Measurements from ENCODE around the gene RIPK3. TPM values are rescaled to one million over a fixed set of nuclear protein-coding genes. Genes with fewer than 3 reads are reported as not detected.

The RIPK3 gene
- total and polyA plus RNA-seq, 2 of the 8 experiments (the other 6 are each of a cell fraction or from before 2014, with no cell fraction given) = 0.24 to 0.39 TPM

DNA sequence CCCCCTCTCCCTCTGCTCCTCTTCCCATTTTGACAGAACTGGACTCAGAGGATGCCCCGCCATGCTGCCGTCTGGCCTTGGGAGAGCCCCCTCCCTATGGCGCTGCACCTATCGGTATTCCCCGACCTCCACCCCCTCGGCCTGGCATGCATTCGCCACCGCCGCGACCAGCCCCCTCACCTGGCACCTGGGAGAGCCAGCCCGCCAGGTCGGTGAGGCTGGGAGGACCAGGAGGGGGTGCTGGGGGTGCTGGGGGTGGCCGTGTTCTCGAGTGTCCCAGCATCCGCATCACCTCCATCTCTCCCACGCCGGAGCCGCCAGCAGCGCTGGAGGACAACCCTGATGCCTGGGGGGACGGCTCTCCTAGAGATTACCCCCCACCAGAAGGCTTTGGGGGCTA, 29.7 kb upstream of the RIPK3 start:
- H3K4ac ChIP-seq (replicated peaks; ENCODE audit: insufficient read length, low read depth, low read length) = no peak overlapping the region
- H3K4me2 ChIP-seq (ENCODE audit: insufficient read depth in 1 of 2, low read depth in 2 of 2, low read length in 2 of 2) = peak overlapping the region; percentile 76 to 82
- peaks cover 0 to 10% (median 7%) of the 10 kb centered on the region in 4 experiments; a peak in 6 of 7 replicates for H3K4me1 ChIP-seq (replicated peaks in 1 of 4; ENCODE audit: control insufficient read depth in 3 of 4, insufficient read depth in 4 of 4, low read length in 3 of 4)
- H3K27ac ChIP-seq (ENCODE audit: low read depth, low read length) = peak overlapping the region; percentile 53; the same call in 1 of the 2 replicates
- H4K5ac ChIP-seq (ENCODE audit: insufficient read length, low read depth, low read length) = no peak overlapping the region
- H3K79me1 ChIP-seq (ENCODE audit: low read depth, low read length) = no peaks in the 10 kb centered on the region; the same call in 1 of the 2 replicates
- no peak overlapping the region for H3K23ac ChIP-seq (ENCODE audit: insufficient read length)
- H2BK120ac ChIP-seq (replicated peaks; ENCODE audit: low read depth, low read length) = no peak overlapping the region
- no peak overlapping the region for H3K56ac ChIP-seq (replicated peaks; ENCODE audit: insufficient read length, low read depth, low read length)
- peaks cover 3 to 11% (median 6%) of the 10 kb centered on the region in 4 experiments; a peak in 5 of 8 replicates for H3K36me3 ChIP-seq (ENCODE audit: control insufficient read depth in 2 of 4, insufficient read depth in 4 of 4, low read length in 3 of 4)
- no peak for FAIRE-seq
- no peak overlapping the region for H2AK5ac ChIP-seq (ENCODE audit: low read depth, low read length)
- H3K9me3 ChIP-seq (ENCODE audit: insufficient read depth in 2 of 2, low read depth in 1 of 2, low read length in 1 of 2) = no peaks in the 10 kb centered on the region
- H3K23me2 ChIP-seq (ENCODE audit: low read depth, low read length) = peaks cover 16% of the 10 kb centered on the region
- H4K20me1 ChIP-seq (replicated peaks in 1 of 2; ENCODE audit: control insufficient read depth in 1 of 2, insufficient read depth in 2 of 2, low read length in 2 of 2) = peaks cover 0 to 3% of the 10 kb centered on the region in 2 experiments
- ChIA-PET CTCF (ENCODE audit: partially characterized antibody) (interaction anchor here (0.6 to 16.4 kb wide), 12 partner anchors 9 to 73 kb away, joined by 3 to 207 read pairs (median 6); partner anchors contain the start of genes ADCY4, CBLN3, KHNYN and RIPK3), POLR2A (ENCODE audit: partially characterized antibody) (interaction anchor here (0.7 to 4.2 kb wide), 10 partner anchors 10 to 73 kb away, joined by 3 to 24 read pairs (median 3); partner anchors contain the start of genes CBLN3 and KHNYN)
- no peak overlapping the region for H2AFZ ChIP-seq (ENCODE audit: low read length)
- WGBS, 2 experiments (ENCODE audit: extremely low coverage in 1 of 2, insufficient coverage in 1 of 2, insufficient read length in 1 of 2, insufficient replicate concordance in 2 of 2, low coverage in 1 of 2, low lambda C conversion rate in 2 of 2, missing lambda C conversion rate in 1 of 2) = 88% methylated on average over 8 of the region's 20 CpGs; no CpG with 5 or more reads in 1 of the 2 experiments
- 0 out of 2 replicates have a peak overlapping the region, but pooled peaks have one; percentile 66 for H2BK5ac ChIP-seq (ENCODE audit: low read depth, low read length)
- no peaks in the 10 kb centered on the region; a peak in 1 of 7 replicates for H3K27me3 ChIP-seq (replicated peaks in 1 of 4; ENCODE audit: control insufficient read depth in 3 of 4, extremely low read depth in 1 of 4, insufficient read depth in 3 of 4, low read length in 3 of 4)
- H3K18ac ChIP-seq (ENCODE audit: extremely low read depth, low read length) = no peak overlapping the region
- no peaks in the 10 kb centered on the region for H3K79me2 ChIP-seq (ENCODE audit: control insufficient read depth in 1 of 2, insufficient read depth in 2 of 2, low read length in 2 of 2)
- 0 out of 2 replicates have a peak overlapping the region, but pooled peaks have one; percentile 40 for H2BK15ac ChIP-seq (ENCODE audit: low read length)
- no peak overlapping the region for H2BK20ac ChIP-seq (ENCODE audit: low read length)
- H3K9ac ChIP-seq (replicated peaks in 1 of 4; ENCODE audit: extremely low read depth in 1 of 4, low read depth in 3 of 4, low read length in 3 of 4) = peak overlapping the region in 2 of 4 experiments; percentile 24 to 54; a peak in 2 of 7 replicates
- no peak overlapping the region for H4K8ac ChIP-seq (ENCODE audit: extremely low read depth, insufficient read depth, low read length)
- H3K4me3 ChIP-seq (ENCODE audit: extremely low read depth in 1 of 4, insufficient read depth in 2 of 4, low read depth in 3 of 4, low read length in 4 of 4) = peak overlapping the region; percentile 73 to 100 (median 82); a peak in 6 of 8 replicates
- DNase-seq (ENCODE audit: low read depth in 1 of 2, low spot score in 2 of 2) = no peak
- H2BK12ac ChIP-seq (ENCODE audit: low read depth, low read length) = no peak overlapping the region
- H4K91ac ChIP-seq (replicated peaks; ENCODE audit: insufficient read length, low read length) = no peak overlapping the region
- H3K14ac ChIP-seq (ENCODE audit: insufficient read length) = no peak overlapping the region
- TF ChIP-seq NRF1 (IDR thresholded peaks at IDR 0.05; ENCODE audit: low read depth, low read length) (no peak), KDM1A (IDR thresholded peaks at IDR 0.05; ENCODE audit: borderline replicate concordance, low read length) (no peak), CTBP2 (IDR thresholded peaks at IDR 0.05; ENCODE audit: borderline replicate concordance, insufficient read depth, insufficient read length, low read length) (no peak), ASH2L (IDR thresholded peaks at IDR 0.05; ENCODE audit: low read length) (no peak), POLR2A (IDR thresholded peaks at IDR 0.05; ENCODE audit: control extremely low read depth in 1 of 2, low read depth in 2 of 2, low read length in 2 of 2) (no peak), SP4 (IDR thresholded peaks at IDR 0.05; ENCODE audit: low read length) (no peak), RBBP5 (IDR thresholded peaks at IDR 0.05; ENCODE audit: borderline replicate concordance, low read depth, low read length) (no peak), SRF (IDR thresholded peaks at IDR 0.05; ENCODE audit: low read depth, low read length) (no peak), BRCA1 (IDR thresholded peaks at IDR 0.05; ENCODE audit: low read depth, low read length) (no peak)
- TF ChIP-seq, protein P1, sequence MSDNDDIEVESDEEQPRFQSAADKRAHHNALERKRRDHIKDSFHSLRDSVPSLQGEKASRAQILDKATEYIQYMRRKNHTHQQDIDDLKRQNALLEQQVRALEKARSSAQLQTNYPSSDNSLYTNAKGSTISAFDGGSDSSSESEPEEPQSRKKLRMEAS (IDR thresholded peaks at IDR 0.05) = no peak
- TF ChIP-seq, protein P2, sequence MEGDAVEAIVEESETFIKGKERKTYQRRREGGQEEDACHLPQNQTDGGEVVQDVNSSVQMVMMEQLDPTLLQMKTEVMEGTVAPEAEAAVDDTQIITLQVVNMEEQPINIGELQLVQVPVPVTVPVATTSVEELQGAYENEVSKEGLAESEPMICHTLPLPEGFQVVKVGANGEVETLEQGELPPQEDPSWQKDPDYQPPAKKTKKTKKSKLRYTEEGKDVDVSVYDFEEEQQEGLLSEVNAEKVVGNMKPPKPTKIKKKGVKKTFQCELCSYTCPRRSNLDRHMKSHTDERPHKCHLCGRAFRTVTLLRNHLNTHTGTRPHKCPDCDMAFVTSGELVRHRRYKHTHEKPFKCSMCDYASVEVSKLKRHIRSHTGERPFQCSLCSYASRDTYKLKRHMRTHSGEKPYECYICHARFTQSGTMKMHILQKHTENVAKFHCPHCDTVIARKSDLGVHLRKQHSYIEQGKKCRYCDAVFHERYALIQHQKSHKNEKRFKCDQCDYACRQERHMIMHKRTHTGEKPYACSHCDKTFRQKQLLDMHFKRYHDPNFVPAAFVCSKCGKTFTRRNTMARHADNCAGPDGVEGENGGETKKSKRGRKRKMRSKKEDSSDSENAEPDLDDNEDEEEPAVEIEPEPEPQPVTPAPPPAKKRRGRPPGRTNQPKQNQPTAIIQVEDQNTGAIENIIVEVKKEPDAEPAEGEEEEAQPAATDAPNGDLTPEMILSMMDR (IDR thresholded peaks at IDR 0.05; ENCODE audit: control extremely low read depth in 1 of 3, insufficient read depth in 1 of 3, low read depth in 1 of 3, low read length in 3 of 3) = no peak
